Right atrium auricular region (tissue), 2 donors: Measurements from ENCODE around the gene ZNF318. TPM values are rescaled to one million over a fixed set of nuclear protein-coding genes. Genes with fewer than 3 reads are reported as not detected.
A peak's percentile ranks its signal among the peaks of the same experiment; 100 is the strongest.
"Not testable (repeated sequence)": the region's sequence is repeated elsewhere in the genome, so short reads cannot be mapped to it uniquely, and the experiment has no call there.

Source experiments
- DNase-seq: peaks from one replicate; pipeline ENCODE4 v3.0.0-alpha.2; 2019; ENCODE audit warnings: low spot score
- H3K27ac ChIP-seq, 2 donors: fragments of 200-600 bp; sonication (generic); 1 replicate in 1 of 2; 2 replicates in 1 of 2; pipeline ENCODE4 v1.5.1; 2016 to 2019
- H3K27me3 ChIP-seq, 2 donors: fragments of 200-600 bp; sonication (generic); one replicate each; pipeline versions ENCODE4 v1.5.1 to v1.6.0; 2017 to 2019
- H3K36me3 ChIP-seq: fragments of 200-600 bp; sonication (generic); one replicate; pipeline ENCODE4 v1.5.1; 2016
- H3K4me1 ChIP-seq, 2 donors: fragments of 200-600 bp; sonication (generic); one replicate each; pipeline versions ENCODE4 v1.5.1 to v1.6.0; 2017 to 2019
- H3K4me3 ChIP-seq, 2 donors: fragments of 200-600 bp; sonication (generic); 1 replicate in 1 of 2; 2 replicates in 1 of 2; pipeline ENCODE4 v1.5.1; 2017 to 2019; ENCODE audit warnings: mild to moderate bottlenecking in 1 of 2, moderate library complexity in 1 of 2
- H3K9me3 ChIP-seq, 2 donors: fragments of 200-600 bp; sonication (generic); one replicate each; pipeline ENCODE4 v1.5.1; 2019
- total RNA-seq, 2 donors: library from RNA; depleted of rRNA; stranded (reverse); fragments of >200 nt; gene quantifications; one replicate each; pipeline ENCODE4 v1.1.0, GENCODE V29; 2016
- TF ChIP-seq, protein P1 (sequence below), 2 donors: fragments of 200-600 bp; sonication (generic); IDR thresholded peaks; one replicate each; pipeline ENCODE4 v1.5.1; 2019; ENCODE audit warnings: antibody characterized with exemption in 2 of 2

ZNF318 gene
- total RNA-seq, 2 donors from 2014 or later, result 10.1 to 11.3 TPM

DNA sequence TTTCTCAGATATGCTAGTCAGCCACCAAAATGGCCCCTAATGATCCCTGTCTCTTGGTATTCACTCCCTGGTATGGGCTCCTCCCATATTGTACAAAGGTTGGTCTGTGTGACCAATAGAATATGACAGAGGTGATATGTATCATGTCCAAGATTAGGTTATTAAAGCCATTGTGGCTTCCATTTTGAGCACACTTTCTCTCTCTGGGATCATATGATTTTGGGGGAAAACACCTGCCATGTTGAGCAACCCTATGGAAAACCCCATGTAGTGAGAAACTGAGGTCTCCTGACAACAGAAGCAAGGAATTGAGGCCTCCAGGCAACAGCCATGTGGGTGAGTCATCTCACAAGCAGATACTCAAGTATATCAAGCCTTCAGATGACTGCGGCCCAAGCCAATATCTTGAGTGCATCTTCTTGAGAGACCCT lies 7.1 kb upstream of the ZNF318 start:
- no peak overlapping the region for H3K27ac ChIP-seq
- H3K4me3 ChIP-seq, result no peak overlapping the region
- TF ChIP-seq, protein P1, sequence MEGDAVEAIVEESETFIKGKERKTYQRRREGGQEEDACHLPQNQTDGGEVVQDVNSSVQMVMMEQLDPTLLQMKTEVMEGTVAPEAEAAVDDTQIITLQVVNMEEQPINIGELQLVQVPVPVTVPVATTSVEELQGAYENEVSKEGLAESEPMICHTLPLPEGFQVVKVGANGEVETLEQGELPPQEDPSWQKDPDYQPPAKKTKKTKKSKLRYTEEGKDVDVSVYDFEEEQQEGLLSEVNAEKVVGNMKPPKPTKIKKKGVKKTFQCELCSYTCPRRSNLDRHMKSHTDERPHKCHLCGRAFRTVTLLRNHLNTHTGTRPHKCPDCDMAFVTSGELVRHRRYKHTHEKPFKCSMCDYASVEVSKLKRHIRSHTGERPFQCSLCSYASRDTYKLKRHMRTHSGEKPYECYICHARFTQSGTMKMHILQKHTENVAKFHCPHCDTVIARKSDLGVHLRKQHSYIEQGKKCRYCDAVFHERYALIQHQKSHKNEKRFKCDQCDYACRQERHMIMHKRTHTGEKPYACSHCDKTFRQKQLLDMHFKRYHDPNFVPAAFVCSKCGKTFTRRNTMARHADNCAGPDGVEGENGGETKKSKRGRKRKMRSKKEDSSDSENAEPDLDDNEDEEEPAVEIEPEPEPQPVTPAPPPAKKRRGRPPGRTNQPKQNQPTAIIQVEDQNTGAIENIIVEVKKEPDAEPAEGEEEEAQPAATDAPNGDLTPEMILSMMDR (IDR thresholded peaks at IDR 0.05), result no peak

DNA sequence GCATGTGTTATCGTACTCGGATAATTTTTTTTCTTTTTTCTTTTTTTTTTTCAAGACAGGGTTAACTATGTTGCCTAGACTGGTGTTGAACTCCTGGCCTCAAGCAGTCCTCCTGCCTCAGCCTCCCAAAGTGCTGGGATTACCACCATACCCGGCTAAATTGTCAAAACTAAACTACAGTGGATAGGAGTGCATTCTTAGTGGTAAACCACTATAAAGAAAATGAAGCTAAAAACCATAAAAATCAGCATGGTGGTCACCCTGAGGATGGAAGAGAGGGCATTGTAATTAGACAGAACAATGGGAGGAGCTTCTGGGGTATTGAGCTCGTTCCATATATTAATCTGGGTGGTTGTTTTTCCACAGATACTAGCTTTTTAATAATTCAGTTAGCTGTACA lies 6.2 kb upstream of the ZNF318 start:
- no peaks in the 10 kb centered on the region for H3K27me3 ChIP-seq
- no peaks in the 10 kb centered on the region for H3K9me3 ChIP-seq
- no peak overlapping the region for H3K27ac ChIP-seq
- H3K4me1 ChIP-seq, result no peaks in the 10 kb centered on the region
- DNase-seq, result no peak
- TF ChIP-seq, protein P1 (IDR thresholded peaks at IDR 0.05), result no peak
- H3K4me3 ChIP-seq, result no peak overlapping the region
- no peaks in the 10 kb centered on the region for H3K36me3 ChIP-seq

More for the DNA sequence above, 7.1 kb upstream of the ZNF318 start:
- Histone ChIP-seq H3K27me3 (no peaks in the 10 kb centered on the region), H3K4me1 (no peaks in the 10 kb centered on the region), H3K9me3 (no peaks in the 10 kb centered on the region), H3K36me3 (no peaks in the 10 kb centered on the region)
- no peak for DNase-seq

DNA sequence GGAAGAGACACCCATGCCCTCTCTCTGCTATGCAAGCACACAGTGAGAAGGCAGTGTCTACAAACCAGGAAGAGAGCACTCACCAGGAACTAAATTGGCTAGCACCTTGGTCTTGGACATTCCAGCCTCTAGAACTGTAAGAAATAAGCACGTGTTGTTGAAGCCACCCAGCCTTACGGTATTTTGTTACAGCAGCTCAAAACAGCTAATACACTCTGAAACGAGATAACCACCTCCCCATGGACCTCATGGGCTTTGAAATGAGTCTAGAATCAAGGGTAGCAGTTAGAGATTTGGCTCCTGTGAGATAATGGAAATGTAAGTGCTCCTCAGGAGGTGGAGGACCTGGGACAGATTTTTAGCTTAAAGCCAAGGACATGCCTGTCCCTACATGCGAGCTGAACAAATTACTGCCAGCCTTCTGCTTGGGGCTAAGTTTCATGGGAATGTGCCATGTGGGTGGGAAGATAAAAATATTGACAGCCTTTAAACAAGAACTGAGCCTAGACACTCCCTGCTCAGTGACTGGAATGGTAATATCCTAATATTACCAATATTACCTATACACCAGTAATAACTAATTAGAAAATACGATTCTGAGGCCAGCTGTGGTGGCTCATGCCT lies 3.9 kb upstream of the ZNF318 start:
- no peaks in the 10 kb centered on the region for H3K9me3 ChIP-seq
- no peak overlapping the region for H3K4me3 ChIP-seq
- no peak for DNase-seq
- H3K4me1 ChIP-seq, result peaks cover 0 to 6% of the 10 kb centered on the region in 2 donors
- H3K36me3 ChIP-seq, result no peaks in the 10 kb centered on the region
- no peaks in the 10 kb centered on the region for H3K27me3 ChIP-seq
- TF ChIP-seq, protein P1 (IDR thresholded peaks at IDR 0.05), result no peak
- H3K27ac ChIP-seq, result no peak overlapping the region

DNA sequence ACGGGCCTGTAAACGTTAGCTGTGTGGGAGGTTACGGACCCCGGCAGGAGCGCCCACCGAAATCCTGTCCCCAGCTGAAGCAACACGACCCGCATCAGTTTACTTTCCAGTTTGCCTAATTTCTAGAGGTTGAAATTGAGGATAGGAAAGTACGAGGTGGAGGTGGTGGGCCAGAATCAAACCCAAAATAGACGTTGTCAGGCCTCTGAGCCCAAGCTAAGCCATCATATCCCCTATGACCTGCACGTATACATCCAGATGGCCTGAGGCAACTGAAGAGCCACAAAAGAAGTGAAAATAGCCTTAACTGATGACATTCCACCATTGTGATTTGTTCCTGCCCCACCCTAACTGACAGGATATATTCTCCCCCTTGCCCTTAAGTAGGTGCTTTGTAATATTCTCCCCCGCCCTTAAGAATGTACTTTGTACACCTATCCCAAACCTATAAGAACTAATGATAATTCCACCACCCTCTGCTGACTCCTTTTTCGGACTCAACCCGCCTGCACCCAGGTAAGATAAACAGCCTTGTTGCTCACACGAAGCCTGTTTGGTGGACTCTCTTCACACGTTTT lies 645 bp upstream of the ZNF318 start:
- H3K4me1 ChIP-seq, result peaks cover 0 to 20% of the 10 kb centered on the region in 2 donors
- peak overlapping the region; percentile 68 to 79 for H3K4me3 ChIP-seq
- not testable (repeated sequence) for DNase-seq

DNA sequence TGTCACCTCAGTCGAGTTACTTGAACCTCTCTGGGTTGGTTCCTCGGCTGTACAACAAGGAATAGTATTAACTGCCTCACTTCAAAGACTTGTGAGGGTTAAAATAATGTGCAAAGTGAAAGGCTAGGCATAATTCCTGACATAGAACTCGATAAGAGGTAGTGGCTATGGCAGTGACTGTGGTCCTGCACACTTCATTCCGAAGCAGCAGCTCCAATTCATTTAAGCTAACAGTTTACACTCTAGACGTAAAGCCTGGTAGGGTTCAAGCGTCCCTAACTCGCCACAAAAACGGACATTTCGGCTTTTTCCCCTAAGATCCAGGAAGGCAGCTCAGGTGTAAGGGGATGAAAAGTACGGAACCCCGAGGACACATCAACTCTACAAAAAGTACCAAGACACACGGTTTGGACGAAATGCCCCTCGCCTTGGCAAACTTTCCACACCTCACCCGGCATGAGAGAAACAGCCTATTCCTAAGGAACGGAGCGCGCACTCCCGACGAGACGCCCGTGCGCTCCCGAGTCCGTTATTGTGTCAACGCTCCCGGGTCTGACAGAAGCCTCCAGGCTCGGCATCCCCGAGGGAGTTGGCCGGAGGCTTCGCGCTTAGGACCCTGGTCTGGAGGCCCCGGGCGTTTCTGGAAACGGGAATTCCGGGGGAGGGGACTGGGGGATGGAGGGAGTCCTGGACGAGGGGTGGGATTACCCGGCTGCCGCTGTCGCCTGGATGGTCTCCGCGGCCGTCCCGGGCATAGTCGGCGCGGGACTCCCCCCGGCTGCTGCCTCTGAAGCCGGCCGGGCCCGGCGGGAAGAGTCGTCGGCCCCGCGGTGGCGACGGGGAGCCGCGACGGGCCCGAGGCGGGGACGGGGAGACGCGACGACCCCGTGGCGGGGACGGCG lies 937 bp downstream of the ZNF318 start:
- TF ChIP-seq, protein P1 (IDR thresholded peaks at IDR 0.05), result no peak
- peak; percentile 63 for DNase-seq
- Histone ChIP-seq H3K4me1 (peaks cover 0 to 20% of the 10 kb centered on the region in 2 donors), H3K9me3 (no peaks in the 10 kb centered on the region), H3K4me3 (peak overlapping the region; percentile 68 to 79), H3K27ac (peak overlapping the region; percentile 76 to 86), H3K36me3 (peaks cover 6% of the 10 kb centered on the region), H3K27me3 (no peaks in the 10 kb centered on the region)

More for the DNA sequence above, 645 bp upstream of the ZNF318 start:
- not testable (repeated sequence) for H3K27me3 ChIP-seq, H3K36me3 ChIP-seq, H3K9me3 ChIP-seq
- peak overlapping the region; percentile 76 to 86 for H3K27ac ChIP-seq
